CD14-positive monocyte (primary cell): Measurements from ENCODE around the gene OR2D3. TPM values are rescaled to one million over a fixed set of nuclear protein-coding genes. Genes with fewer than 3 reads are reported as not detected.

Source experiments
- DNase-seq, 3 donors: peaks; one replicate each; pipeline ENCODE4 v3.0.0-alpha.2; 2011 to 2022
- H2AFZ ChIP-seq: 2 replicates; pipeline ENCODE4 v1.6.0; 2012; ENCODE audit warnings: mild to moderate bottlenecking, low read depth, low read length, inconsistent platforms; ENCODE audit not compliant: insufficient read depth, poor library complexity, severe bottlenecking
- H3K27ac ChIP-seq, 2 donors: 1 replicate in 1 of 2; 2 replicates in 1 of 2; pipeline ENCODE4 v1.5.1; 2012 to 2013; ENCODE audit warnings: low read length in 2 of 2, control low read depth in 1 of 2, inconsistent platforms in 1 of 2, low read depth in 1 of 2, mild to moderate bottlenecking in 1 of 2
- H3K27me3 ChIP-seq, 2 donors: one replicate each; pipeline versions ENCODE4 v1.6.0 to v1.6.1; 2011 to 2013; ENCODE audit warnings: low read length in 2 of 2; ENCODE audit not compliant: control insufficient read depth in 2 of 2, insufficient read depth in 2 of 2
- H3K36me3 ChIP-seq, 2 donors: replicated peaks in 1 of 2; 1 replicate in 1 of 2; 2 replicates in 1 of 2; pipeline versions ENCODE4 v1.5.1 to v1.6.1; 2012 to 2013; ENCODE audit warnings: low read length in 2 of 2, control low read depth in 1 of 2, inconsistent platforms in 1 of 2, mild to moderate bottlenecking in 1 of 2; ENCODE audit not compliant: insufficient read depth in 2 of 2, control insufficient read depth in 1 of 2
- H3K4me1 ChIP-seq, 2 donors: 1 replicate in 1 of 2; 2 replicates in 1 of 2; pipeline versions ENCODE4 v1.5.1 to v1.6.1; 2012 to 2013; ENCODE audit warnings: low read length in 2 of 2, control low read depth in 1 of 2, inconsistent platforms in 1 of 2, mild to moderate bottlenecking in 1 of 2, moderate library complexity in 1 of 2; ENCODE audit not compliant: insufficient read depth in 2 of 2, control insufficient read depth in 1 of 2
- H3K4me2 ChIP-seq: replicated peaks from 2 replicates; pipeline ENCODE3; 2012; ENCODE audit warnings: low read length, moderate library complexity, mild to moderate bottlenecking; ENCODE audit not compliant: poor library complexity, severe bottlenecking; ENCODE audit errors: extremely low read depth
- H3K4me3 ChIP-seq, 3 experiments: fragments of 200-600 bp in 1 of 3; sonication (generic) in 1 of 3; replicated peaks in 1 of 3; 1 replicate in 2 of 3; 2 replicates in 1 of 3; pipeline ENCODE4 v1.5.1; 2011 to 2013; ENCODE audit warnings: low read length in 3 of 3, mild to moderate bottlenecking in 3 of 3, control low read depth in 2 of 3, low read depth in 2 of 3, inconsistent platforms in 1 of 3, moderate library complexity in 1 of 3
- H3K79me2 ChIP-seq: 2 replicates; pipeline ENCODE4 v1.6.0; 2012; ENCODE audit warnings: mild to moderate bottlenecking, control low read depth, inconsistent platforms, low read length, moderate library complexity; ENCODE audit not compliant: insufficient read depth
- H3K9ac ChIP-seq: 2 replicates; pipeline ENCODE4 v1.6.0; 2017; ENCODE audit warnings: low read length, mild to moderate bottlenecking; ENCODE audit not compliant: insufficient read depth, poor library complexity, severe bottlenecking
- H3K9me3 ChIP-seq, 2 donors: replicated peaks in 1 of 2; 1 replicate in 1 of 2; 2 replicates in 1 of 2; pipeline versions ENCODE4 v1.5.1 to v1.6.1; 2012 to 2013; ENCODE audit warnings: low read length in 2 of 2, control low read depth in 1 of 2; ENCODE audit not compliant: control insufficient read depth in 1 of 2, insufficient read depth in 1 of 2
- H4K20me1 ChIP-seq: 2 replicates; pipeline ENCODE4 v1.6.0; 2012; ENCODE audit warnings: mild to moderate bottlenecking, low read length, control low read depth, moderate library complexity; ENCODE audit not compliant: insufficient read depth
- H3K27ac Mint-ChIP-seq, 7 donors: one replicate each; pipeline ENCODE4 v1.8.0; 2020; ENCODE audit warnings: mild to moderate bottlenecking in 7 of 7, mixed read lengths in 7 of 7, moderate library complexity in 6 of 7, inconsistent platforms in 2 of 7
- H3K27me3 Mint-ChIP-seq, 3 donors: one replicate each; pipeline ENCODE4 v1.8.0; 2021 to 2022; ENCODE audit warnings: low read depth in 3 of 3, mild to moderate bottlenecking in 3 of 3, mixed read lengths in 3 of 3, moderate library complexity in 3 of 3, inconsistent platforms in 1 of 3
- H3K36me3 Mint-ChIP-seq, 2 donors: one replicate each; pipeline ENCODE4 v1.8.0; 2020; ENCODE audit warnings: mixed read lengths in 2 of 2, inconsistent platforms in 1 of 2, mild to moderate bottlenecking in 1 of 2
- H3K4me1 Mint-ChIP-seq: one replicate; pipeline ENCODE4 v1.8.0; 2020; ENCODE audit warnings: mild to moderate bottlenecking, mixed read lengths
- H3K4me3 Mint-ChIP-seq, 2 donors: one replicate each; pipeline ENCODE4 v1.8.0; 2020; ENCODE audit warnings: mild to moderate bottlenecking in 2 of 2, mixed read lengths in 2 of 2, moderate library complexity in 1 of 2
- H3K9me3 Mint-ChIP-seq, 7 donors: one replicate each; pipeline ENCODE4 v1.8.0; 2020 to 2022; ENCODE audit warnings: mixed read lengths in 7 of 7, mild to moderate bottlenecking in 6 of 7, moderate library complexity in 6 of 7, inconsistent platforms in 2 of 7
- CTCF ChIP-seq: fragments of 200-600 bp; IDR thresholded peaks from one replicate; pipeline ENCODE4 v1.8.0; 2022; ENCODE audit warnings: antibody characterized with exemption, mild to moderate bottlenecking
- WGBS: methylation state at CpG from one replicate; pipeline ENCODE4 v1.1.5; 2013; ENCODE audit warnings: missing lambda C conversion rate; ENCODE audit not compliant: insufficient coverage; 5-methylcytosine and 5-hydroxymethylcytosine counted together
- intact Hi-C, 2 donors: fragments of 100-400 bp; cut with micrococcal nuclease; formaldehyde crosslinking; loops; one replicate each; pipeline versions ENCODE4 v1.15.0 to v1.15.1; 2023
- polyA plus RNA-seq, 3 donors: library from polyadenylated mRNA; depleted of rRNA in 1 of 3; unstranded in 2 of 3; stranded (reverse) in 1 of 3; fragments of 300-500 nt in 2 of 3; fragments of >200 nt in 1 of 3; fragmentation: Illumina TruSeq in 2 of 3; gene quantifications; 1 replicate in 2 of 3; 2 replicates in 1 of 3; pipeline ENCODE4 v1.2.3, GENCODE V29; 2012 to 2021

The OR2D3 gene
- polyA plus RNA-seq, 3 donors, result not detected

- Histone ChIP-seq H3K36me3 (no peaks in the 10 kb centered on the region), H3K27me3 (no peaks in the 10 kb centered on the region), H3K9ac (no peak overlapping the region), H3K4me1 (no peaks in the 10 kb centered on the region), H3K27ac (no peak overlapping the region), H3K4me3 (no peak overlapping the region), H2AFZ (no peak overlapping the region), H3K4me2 (no peak overlapping the region), H3K79me2 (no peaks in the 10 kb centered on the region), H3K9me3 (no peaks in the 10 kb centered on the region), H4K20me1 (no peaks in the 10 kb centered on the region)
- Mint-ChIP-seq H3K36me3 (no peaks in the 10 kb centered on the region), H3K27me3 (no peaks in the 10 kb centered on the region), H3K4me1 (no peaks in the 10 kb centered on the region), H3K27ac (no peak overlapping the region), H3K9me3 (peaks cover 0 to 1% (median 0%) of the 10 kb centered on the region in 7 donors), H3K4me3 (no peak overlapping the region)
- TF ChIP-seq CTCF, result no peak
- no peak for DNase-seq
- intact Hi-C loops, result no loop called here
Measured at GRCh38 chr11:6895010-6895409, 25.8 kb upstream of the OR2D3 start.

GRCh38 chr11:6898911-6899310 lies 21.9 kb upstream of the OR2D3 start:
- H3K27me3 Mint-ChIP-seq, result peaks cover 0 to 1% (median 0%) of the 10 kb centered on the region in 3 donors

More at GRCh38 chr11:6898911-6899310, 21.9 kb upstream of the OR2D3 start:
- H3K36me3 ChIP-seq, result no peaks in the 10 kb centered on the region
- no peaks in the 10 kb centered on the region for H4K20me1 ChIP-seq
- H3K4me2 ChIP-seq, result no peak overlapping the region
- DNase-seq, result no peak
- Mint-ChIP-seq H3K36me3 (no peaks in the 10 kb centered on the region), H3K4me1 (no peaks in the 10 kb centered on the region), H3K4me3 (no peak overlapping the region), H3K9me3 (peaks cover 0 to 2% (median 0%) of the 10 kb centered on the region in 7 donors), H3K27ac (no peak overlapping the region)
- no peak overlapping the region for H3K4me3 ChIP-seq
- intact Hi-C loops, result no loop called here
- no peak for TF ChIP-seq CTCF
- no peak overlapping the region for H3K27ac ChIP-seq
- H3K9me3 ChIP-seq, result peaks cover 0 to under 1% of the 10 kb centered on the region in 2 donors
- no peak overlapping the region for H3K9ac ChIP-seq
- H3K79me2 ChIP-seq, result no peaks in the 10 kb centered on the region
- WGBS, result no CpG with 5 or more reads among the region's 1 CpG
- no peaks in the 10 kb centered on the region for H3K27me3 ChIP-seq
- no peak overlapping the region for H2AFZ ChIP-seq
- no peaks in the 10 kb centered on the region for H3K4me1 ChIP-seq
